K562 (cell line): Measurements from ENCODE around the gene PEX13. TPM values are rescaled to one million over a fixed set of nuclear protein-coding genes. Genes with fewer than 3 reads are reported as not detected.
A peak's percentile ranks its signal among the peaks of the same experiment; 100 is the strongest.
"Not testable (repeated sequence)": the region's sequence is repeated elsewhere in the genome, so short reads cannot be mapped to it uniquely, and the experiment has no call there.

Experiments used
- ATAC-seq: fragments of 200-7000 bp; cut with Tn5 transposase; 3 replicates; pipeline ENCODE4 v1.9.1; 2020; ENCODE audit warnings: moderate library complexity
- BruUV-seq: library from RNA; stranded (reverse); fragments of 400-500 nt; replicated peaks from 2 replicates; lab custom pipeline; 2021; lab: Mats Ljungman, UMichigan
- CTCF ChIA-PET: fragments of 300-600 bp; formaldehyde crosslinking; extraction: SDS; loops from one replicate; lab custom pipeline; 2021; ENCODE audit warnings: low intra/inter-chr PET ratio; lab: Yijun Ruan, JAX
- POLR2A ChIA-PET: fragments of 300-600, 350-650 bp; sonication (Branson Sonifier 250); formaldehyde crosslinking; extraction: SDS; loops from one replicate; lab custom pipeline; 2021; ENCODE audit warnings: antibody characterized with exemption, inconsistent platforms; lab: Yijun Ruan, JAX
- DNase-seq, 4 experiments: peaks; one replicate each; pipeline versions ENCODE4 v3.0.0 to v3.0.0-alpha.2; 2011 to 2018; ENCODE audit warnings: low spot score in 3 of 4, mixed read lengths in 3 of 4; ENCODE audit errors: extremely low read depth in 1 of 4
- FAIRE-seq: peaks from 2 replicates; lab custom pipeline; 2011; peaks lifted over from hg19 to GRCh38; lab: Jason Lieb, UNC
- H2AFZ ChIP-seq: 2 replicates; pipeline ENCODE4 v1.6.0; 2011; ENCODE audit warnings: low read depth, low read length, control low read depth, inconsistent platforms
- H3K27ac ChIP-seq: fragments of 200-600 bp; 3 replicates; pipeline ENCODE4 v1.8.0; 2011; ENCODE audit warnings: low read depth, mild to moderate bottlenecking, control low read depth, inconsistent platforms, low read length, moderate library complexity, mixed read lengths; ENCODE audit errors: extremely low read depth
- H3K27me3 ChIP-seq, 2 experiments: fragments of 300-600 bp in 1 of 2; 2 replicates in 1 of 2; 3 replicates in 1 of 2; pipeline versions ENCODE4 v1.6.0 to v1.8.0; 2011; ENCODE audit warnings: inconsistent platforms in 2 of 2, low read length in 2 of 2, mild to moderate bottlenecking in 1 of 2, mixed read lengths in 1 of 2, moderate library complexity in 1 of 2; ENCODE audit not compliant: control insufficient read depth in 2 of 2, insufficient read depth in 2 of 2
- H3K36me3 ChIP-seq: fragments of 300-600 bp; 3 replicates; pipeline ENCODE4 v1.8.0; 2011; ENCODE audit warnings: mild to moderate bottlenecking, low read length, inconsistent platforms; ENCODE audit not compliant: control insufficient read depth, insufficient read depth
- H3K4me1 ChIP-seq, 2 experiments: fragments of 200-600 bp in 1 of 2; replicated peaks in 1 of 2; 2 replicates in 1 of 2; 3 replicates in 1 of 2; pipeline versions ENCODE4 v1.5.1 to v1.8.0; 2011; ENCODE audit warnings: inconsistent platforms in 2 of 2, low read length in 2 of 2, mild to moderate bottlenecking in 1 of 2, mixed read lengths in 1 of 2, moderate library complexity in 1 of 2; ENCODE audit not compliant: control insufficient read depth in 2 of 2, insufficient read depth in 2 of 2
- H3K4me2 ChIP-seq: 2 replicates; pipeline ENCODE4 v1.6.1; 2011; ENCODE audit warnings: low read length, control low read depth, inconsistent platforms, mixed read lengths; ENCODE audit not compliant: insufficient read depth
- H3K4me3 ChIP-seq: fragments of 200-600 bp; sonication (generic), shearing (Covaris generic); 2 replicates; pipeline ENCODE4 v1.5.1; 2016; ENCODE audit warnings: control low read depth, inconsistent platforms
- H3K79me2 ChIP-seq: fragments of 200-600 bp; 3 replicates; pipeline ENCODE4 v1.8.0; 2011; ENCODE audit warnings: low read length, inconsistent platforms; ENCODE audit not compliant: control insufficient read depth, insufficient read depth
- H3K9ac ChIP-seq, 2 experiments: 2 replicates each; pipeline versions ENCODE4 v1.6.0 to v1.6.1; 2011; ENCODE audit warnings: low read depth in 2 of 2, low read length in 2 of 2, control low read depth in 1 of 2, inconsistent platforms in 1 of 2, mild to moderate bottlenecking in 1 of 2, mixed read lengths in 1 of 2; ENCODE audit not compliant: insufficient read depth in 1 of 2
- H3K9me1 ChIP-seq: one replicate; pipeline ENCODE4 v1.6.0; 2011; ENCODE audit warnings: inconsistent platforms, mild to moderate bottlenecking, low read length, moderate library complexity; ENCODE audit not compliant: control insufficient read depth, insufficient read depth
- H3K9me3 ChIP-seq: replicated peaks from 2 replicates; pipeline ENCODE4 v1.5.1; 2011; ENCODE audit warnings: low read depth, low read length, inconsistent platforms; ENCODE audit not compliant: control insufficient read depth, insufficient read depth
- H4K20me1 ChIP-seq: replicated peaks from 2 replicates; pipeline ENCODE4 v1.6.1; 2011; ENCODE audit warnings: low read length, inconsistent platforms, mixed read lengths; ENCODE audit not compliant: control insufficient read depth, insufficient read depth
- ARID1B ChIP-seq: fragments of 450-650 bp; IDR thresholded peaks from 2 replicates; pipeline ENCODE4 v1.6.1; 2016; ENCODE audit warnings: antibody characterized with exemption, mild to moderate bottlenecking, inconsistent platforms
- ATF3 ChIP-seq, 2 experiments: fragments of 450-650 bp in 1 of 2; sonication (generic) in 1 of 2; formaldehyde crosslinking in 1 of 2; IDR thresholded peaks in 1 of 2; conservative IDR thresholded peaks in 1 of 2; 2 replicates each; pipeline versions ENCODE4 v1.6.1 to v1.8.1; 2016 to 2023; ENCODE audit warnings: mild to moderate bottlenecking in 2 of 2, moderate library complexity in 2 of 2, inconsistent platforms in 1 of 2, missing genetic modification reagents in 1 of 2
- DPF2 ChIP-seq: fragments of 450-650 bp; IDR thresholded peaks from 2 replicates; pipeline ENCODE4 v1.6.1; 2016
- EHMT2 ChIP-seq: fragments of 450-650 bp; IDR thresholded peaks from 2 replicates; pipeline ENCODE4 v1.6.1; 2018; ENCODE audit warnings: antibody characterized with exemption
- FOSL1 ChIP-seq: fragments of 200-800 bp; sonication (Bioruptor generic); conservative IDR thresholded peaks from 2 replicates; pipeline ENCODE4 v1.6.1; 2016; ENCODE audit warnings: missing genetic modification characterization, missing compliant biosample characterization
- JUN ChIP-seq, 2 experiments: sonication (generic) in 1 of 2; formaldehyde crosslinking in 1 of 2; IDR thresholded peaks; 2 replicates each; pipeline versions ENCODE4 v1.6.1 to v1.8.0; 2012 to 2022; ENCODE audit warnings: borderline replicate concordance in 2 of 2, mild to moderate bottlenecking in 2 of 2, improper control_type of control experiment in 1 of 2, low read depth in 1 of 2, low read length in 1 of 2, missing genetic modification reagents in 1 of 2
- JUND ChIP-seq, 2 experiments: IDR thresholded peaks; 2 replicates in 1 of 2; 3 replicates in 1 of 2; pipeline ENCODE4 v1.6.1; 2011; ENCODE audit warnings: borderline replicate concordance in 2 of 2, low read depth in 2 of 2, low read length in 2 of 2, improper control_type of control experiment in 1 of 2, missing biosample characterization in 1 of 2, missing genetic modification characterization in 1 of 2, missing genetic modification reagents in 1 of 2
- MEF2D ChIP-seq: conservative IDR thresholded peaks from 2 replicates; pipeline ENCODE4 v1.6.1; 2016; ENCODE audit warnings: low read depth, missing genetic modification characterization, missing compliant biosample characterization
- SMARCA4 ChIP-seq: fragments of 450-650 bp; IDR thresholded peaks from 2 replicates; pipeline ENCODE4 v1.6.1; 2016
- SMARCE1 ChIP-seq: fragments of 450-650 bp; IDR thresholded peaks from 2 replicates; pipeline ENCODE4 v1.7.1; 2016; ENCODE audit warnings: mild to moderate bottlenecking
- ZFX ChIP-seq: sonication (generic); formaldehyde crosslinking; IDR thresholded peaks from 2 replicates; pipeline ENCODE4 v1.8.0; 2022; ENCODE audit warnings: mild to moderate bottlenecking, missing genetic modification reagents, moderate library complexity
- WGBS: fragments of 100-300 bp; shearing (Covaris generic); methylation state at CpG from one replicate; pipeline ENCODE4 v1.1.6; 2016; ENCODE audit warnings: low coverage, mixed read lengths; ENCODE audit not compliant: insufficient coverage; ENCODE audit errors: missing lambda C conversion rate; 5-methylcytosine and 5-hydroxymethylcytosine counted together
- in situ Hi-C: fragments of 300-500 bp; cut with MboI; formaldehyde crosslinking; loops from 4 replicates; pipeline ENCODE4 v1.15.0; 2018; ENCODE audit warnings: inconsistent platforms, mixed read lengths
- intact Hi-C: fragments of 100-400 bp; cut with micrococcal nuclease; formaldehyde crosslinking; loops from 2 replicates; pipeline ENCODE4 v1.14.2; 2022
- polyA plus RNA-seq, 8 experiments: library from polyadenylated mRNA; depleted of rRNA in 4 of 8; stranded (reverse) in 5 of 8; unstranded in 3 of 8; fragments of >200 nt; fragmentation: Nextera tagmentation in 2 of 8; fragmentation: Illumina TruSeq in 1 of 8; extraction: Ambion mirVana in 2 of 8; extraction: Trizol in 1 of 8; gene quantifications; 2 replicates each; pipeline versions ENCODE4 v1.2.1 to v1.2.3, GENCODE V29; 2011 to 2014; ENCODE audit warnings: inconsistent platforms in 1 of 8, missing spikeins in 1 of 8
- total RNA-seq, 7 experiments: library from RNA; depleted of rRNA in 6 of 7; stranded (reverse); fragments of >200 nt in 6 of 7; fragmentation: Illumina TruSeq in 2 of 7; extraction: Trizol in 2 of 7; gene quantifications; 2 replicates each; pipeline versions ENCODE4 v1.2.1 to v1.2.3, GENCODE V29; 2011 to 2021; ENCODE audit warnings: low replicate concordance in 1 of 7

PEX13 gene
- total and polyA plus RNA-seq, 9 of the 15 experiments (the other 6 are each of a cell fraction or from before 2014, with no cell fraction given), result 4.0 to 30.4 (median 18.8) TPM

GRCh38 chr2:61012303-61012702 lies 5.2 kb upstream of the PEX13 start:
- H3K4me2 ChIP-seq; BruUV-seq; H3K27me3 ChIP-seq; intact Hi-C loops; H3K9me1 ChIP-seq; CTCF ChIA-PET; H4K20me1 ChIP-seq; H3K4me1 ChIP-seq; H3K9me3 ChIP-seq; ATAC-seq; H3K9ac ChIP-seq; H2AFZ ChIP-seq; in situ Hi-C loops; FAIRE-seq; H3K4me3 ChIP-seq; H3K36me3 ChIP-seq; TF ChIP-seq JUN (CRISPR knock-in tag; IDR thresholded peaks at IDR 0.05; ENCODE audit: borderline replicate concordance); JUND (tag; IDR thresholded peaks at IDR 0.05; ENCODE audit: borderline replicate concordance, low read depth, low read length); ATF3 (CRISPR knock-in tag; conservative IDR thresholded peaks at IDR 0.05): not testable (repeated sequence)
- peak overlapping the region; percentile 21; the same call in 1 of the 3 replicates for H3K27ac ChIP-seq
- POLR2A ChIA-PET, result interaction anchor here (1.1 kb wide), 1 partner anchor 31 kb away, joined by 3 read pairs; no protein-coding TSS in a partner anchor
- peak in 2 of 4 experiments; percentile 9 to 43 for DNase-seq
- peak; percentile 81 for TF ChIP-seq FOSL1 (tag)
- peak; percentile 60; the same call in 1 of the 2 replicates for TF ChIP-seq SMARCE1
- 0 out of 2 replicates have a peak, but pooled peaks have one; percentile 34 for TF ChIP-seq MEF2D
- TF ChIP-seq ZFX (CRISPR knock-in tag), result peak; percentile 54; the same call in 1 of the 2 replicates
- TF ChIP-seq DPF2, result peak; percentile 49
- peak; percentile 33; the same call in 1 of the 2 replicates for TF ChIP-seq EHMT2
- TF ChIP-seq ARID1B, result peak; percentile 45
- peak; percentile 42; the same call in 1 of the 2 replicates for TF ChIP-seq JUN (IDR thresholded peaks at IDR 0.05; ENCODE audit: borderline replicate concordance, low read depth, low read length)
- peak; percentile 57; the same call in 1 of the 2 replicates for TF ChIP-seq SMARCA4
- peak; percentile 74; the same call in 1 of the 2 replicates for TF ChIP-seq JUND (IDR thresholded peaks at IDR 0.05; ENCODE audit: borderline replicate concordance, low read depth, low read length)
- TF ChIP-seq ATF3 (IDR thresholded peaks at IDR 0.05), result peak; percentile 77
- peaks cover 12% of the 10 kb centered on the region for H3K79me2 ChIP-seq
- 25% methylated on average over 2 of the region's 2 CpGs for WGBS
